ENCODE data around the gene PTPN2. TPM values are rescaled to one million over a fixed set of nuclear protein-coding genes. Genes with fewer than 3 reads are reported as not detected.

PTPN2 gene
- polyA plus RNA-seq, 1 donor from 2014 or later: 45.7 TPM

- H3K4me2 ChIP-seq (ENCODE audit: low read length): no peak overlapping the region
- H3K27ac ChIP-seq (ENCODE audit: low read length): no peak overlapping the region
- H3K9me2 ChIP-seq (ENCODE audit: insufficient read depth, low read length): no peaks in the 10 kb centered on the region
- H3K4me3 ChIP-seq (ENCODE audit: low read length): no peak overlapping the region
- no peaks in the 10 kb centered on the region for H3K36me3 ChIP-seq (ENCODE audit: insufficient read depth, low read length)
- no peaks in the 10 kb centered on the region for H3K27me3 ChIP-seq (ENCODE audit: insufficient read depth, low read depth, low read length)
- no peak overlapping the region for H3K9ac ChIP-seq (ENCODE audit: low read length)
- TF ChIP-seq SMC3 (conservative IDR thresholded peaks at IDR 0.05; ENCODE audit: poor library complexity) (no peak), CTCF (IDR thresholded peaks at IDR 0.05; ENCODE audit: poor library complexity, severe bottlenecking) (no peak), MXI1 (conservative IDR thresholded peaks at IDR 0.05; ENCODE audit: poor library complexity, severe bottlenecking) (no peak), RAD21 (conservative IDR thresholded peaks at IDR 0.05) (no peak), EP300 (conservative IDR thresholded peaks at IDR 0.05; ENCODE audit: poor library complexity, severe bottlenecking) (no peak), EZH2 (IDR thresholded peaks at IDR 0.05; ENCODE audit: borderline replicate concordance, insufficient read depth, low read length, poor library complexity, severe bottlenecking) (no peak), REST (IDR thresholded peaks at IDR 0.05; ENCODE audit: borderline replicate concordance) (no peak), POLR2AphosphoS5 (IDR thresholded peaks at IDR 0.05) (no peak), TAF1 (IDR thresholded peaks at IDR 0.05; ENCODE audit: low read depth) (no peak)
- H2AFZ ChIP-seq (ENCODE audit: low read depth, low read length): no peak overlapping the region
- no peaks in the 10 kb centered on the region for H4K20me1 ChIP-seq (ENCODE audit: insufficient read depth)
- no peaks in the 10 kb centered on the region for H3F3A ChIP-seq (ENCODE audit: insufficient read depth, low read length, poor library complexity, severe bottlenecking)
- H3K79me2 ChIP-seq (replicated peaks; ENCODE audit: insufficient read depth, low read length): no peaks in the 10 kb centered on the region
- H3K9me3 ChIP-seq (ENCODE audit: low read length): no peaks in the 10 kb centered on the region
These were observed 26.0 kb downstream of the PTPN2 start for GRCh38 chr18:12857991-12858544.

GRCh38 chr18:12857215-12857905 lies 26.7 kb downstream of the PTPN2 start:
- Histone ChIP-seq H3K4me3 (ENCODE audit: low read length) (no peak overlapping the region), H3K9me2 (ENCODE audit: insufficient read depth, low read length) (no peaks in the 10 kb centered on the region), H3F3A (ENCODE audit: insufficient read depth, low read length, poor library complexity, severe bottlenecking) (no peaks in the 10 kb centered on the region), H2AFZ (ENCODE audit: low read depth, low read length) (no peak overlapping the region), H3K27ac (ENCODE audit: low read length) (no peak overlapping the region), H3K9me3 (ENCODE audit: low read length) (no peaks in the 10 kb centered on the region), H3K79me2 (replicated peaks; ENCODE audit: insufficient read depth, low read length) (no peaks in the 10 kb centered on the region), H3K27me3 (ENCODE audit: insufficient read depth, low read depth, low read length) (no peaks in the 10 kb centered on the region), H3K9ac (ENCODE audit: low read length) (no peak overlapping the region), H3K4me2 (ENCODE audit: low read length) (no peak overlapping the region), H3K36me3 (ENCODE audit: insufficient read depth, low read length) (no peaks in the 10 kb centered on the region), H4K20me1 (ENCODE audit: insufficient read depth) (no peaks in the 10 kb centered on the region)
- TF ChIP-seq EP300 (conservative IDR thresholded peaks at IDR 0.05; ENCODE audit: poor library complexity, severe bottlenecking) (no peak), REST (IDR thresholded peaks at IDR 0.05; ENCODE audit: borderline replicate concordance) (no peak), CTCF (IDR thresholded peaks at IDR 0.05; ENCODE audit: poor library complexity, severe bottlenecking) (no peak), POLR2AphosphoS5 (IDR thresholded peaks at IDR 0.05) (no peak), EZH2 (IDR thresholded peaks at IDR 0.05; ENCODE audit: borderline replicate concordance, insufficient read depth, low read length, poor library complexity, severe bottlenecking) (no peak), SMC3 (conservative IDR thresholded peaks at IDR 0.05; ENCODE audit: poor library complexity) (no peak), MXI1 (conservative IDR thresholded peaks at IDR 0.05; ENCODE audit: poor library complexity, severe bottlenecking) (no peak), RAD21 (conservative IDR thresholded peaks at IDR 0.05) (no peak)

Data from neural cell (in vitro differentiated cells).